ENCODE results near the gene PURA. TPM values are rescaled to one million over a fixed set of nuclear protein-coding genes. Genes with fewer than 3 reads are reported as not detected.

The PURA gene
- total and polyA plus RNA-seq, 2 experiments from 2014 or later = 10.7 to 30.6 TPM

- no peaks in the 10 kb centered on the region for H3K36me3 ChIP-seq (ENCODE audit: low read depth)
- H3K9me2 ChIP-seq (ENCODE audit: insufficient read depth) = no peaks in the 10 kb centered on the region
- peak overlapping the region; percentile 70 for H3K4me3 ChIP-seq
- peak; percentile 89 for DNase-seq
- peak overlapping the region; percentile 83 for H3K4me2 ChIP-seq (ENCODE audit: unreplicated experiment)
- in situ Hi-C loops (cut with MboI) = loop anchor here (5.0 to 25.0 kb wide), 2 partner anchors 90 to 370 kb away; partner anchors contain the start of gene PSD2
- no peaks in the 10 kb centered on the region for H3K27me3 ChIP-seq (replicated peaks; ENCODE audit: insufficient read depth)
- H3K27ac ChIP-seq = no peak overlapping the region
- no peaks in the 10 kb centered on the region for H3K9me3 ChIP-seq (ENCODE audit: low read depth)
- H3F3A ChIP-seq (ENCODE audit: insufficient read depth) = no peaks in the 10 kb centered on the region
- no peaks in the 10 kb centered on the region for H4K20me1 ChIP-seq (ENCODE audit: insufficient read depth)
- no peak for TF ChIP-seq EZH2phosphoT487 (IDR thresholded peaks at IDR 0.05; ENCODE audit: insufficient read depth, low read depth)
- TF ChIP-seq EZH2 (IDR thresholded peaks at IDR 0.05; ENCODE audit: insufficient read depth, poor library complexity, severe bottlenecking) = no peak
- peak overlapping the region; percentile 61 for H3K9ac ChIP-seq
- 5 to 7% methylated on average over 27 to 30 of the region's 30 CpGs for WGBS, 2 experiments (ENCODE audit: low coverage in 1 of 2, low lambda C conversion rate in 2 of 2, missing lambda C conversion rate in 2 of 2)
- no peaks in the 10 kb centered on the region for H3K79me2 ChIP-seq (ENCODE audit: insufficient read depth)
- peak overlapping the region; percentile 92 for H2AFZ ChIP-seq
- H3K4me1 ChIP-seq (ENCODE audit: insufficient read depth) = peaks cover 5% of the 10 kb centered on the region; the same call in 1 of the 2 replicates
Observed at GRCh38 chr5:140157032-140157781, 43.3 kb downstream of the PURA start.

- TF ChIP-seq EZH2phosphoT487 (IDR thresholded peaks at IDR 0.05; ENCODE audit: insufficient read depth, low read depth) (no peak), EZH2 (IDR thresholded peaks at IDR 0.05; ENCODE audit: insufficient read depth, poor library complexity, severe bottlenecking) (no peak)
- no peak overlapping the region for H3K9ac ChIP-seq
- no peak overlapping the region for H3K27ac ChIP-seq
- no peaks in the 10 kb centered on the region for H3K9me2 ChIP-seq (ENCODE audit: insufficient read depth)
- in situ Hi-C loops (cut with MboI) = loop anchor here (5.0 to 25.0 kb wide), 2 partner anchors 92 to 372 kb away; partner anchors contain the start of gene PSD2
- no peaks in the 10 kb centered on the region for H4K20me1 ChIP-seq (ENCODE audit: insufficient read depth)
- no peaks in the 10 kb centered on the region for H3K27me3 ChIP-seq (replicated peaks; ENCODE audit: insufficient read depth)
- H3K4me2 ChIP-seq (ENCODE audit: unreplicated experiment) = no peak overlapping the region
- no peaks in the 10 kb centered on the region for H3K9me3 ChIP-seq (ENCODE audit: low read depth)
- no peaks in the 10 kb centered on the region for H3K36me3 ChIP-seq (ENCODE audit: low read depth)
- peaks cover 5% of the 10 kb centered on the region; the same call in 1 of the 2 replicates for H3K4me1 ChIP-seq (ENCODE audit: insufficient read depth)
- H2AFZ ChIP-seq = no peak overlapping the region
- no peaks in the 10 kb centered on the region for H3F3A ChIP-seq (ENCODE audit: insufficient read depth)
- H3K4me3 ChIP-seq = no peak overlapping the region
- no peak for DNase-seq
- 81 to 84% methylated on average over 7 of the region's 7 CpGs for WGBS, 2 experiments (ENCODE audit: low coverage in 1 of 2, low lambda C conversion rate in 2 of 2, missing lambda C conversion rate in 2 of 2)
- no peaks in the 10 kb centered on the region for H3K79me2 ChIP-seq (ENCODE audit: insufficient read depth)
Observed at GRCh38 chr5:140159014-140159927, 45.4 kb downstream of the PURA start.

GRCh38 chr5:140162275-140162674 is 48.4 kb downstream of the PURA start:
- Histone ChIP-seq H3K79me2 (ENCODE audit: insufficient read depth) (no peaks in the 10 kb centered on the region), H3K27me3 (replicated peaks; ENCODE audit: insufficient read depth) (no peaks in the 10 kb centered on the region), H3K4me2 (ENCODE audit: unreplicated experiment) (no peak overlapping the region), H3K36me3 (ENCODE audit: low read depth) (no peaks in the 10 kb centered on the region), H3F3A (ENCODE audit: insufficient read depth) (no peaks in the 10 kb centered on the region), H3K4me1 (ENCODE audit: insufficient read depth) (no peaks in the 10 kb centered on the region), H3K9ac (no peak overlapping the region), H3K4me3 (no peak overlapping the region), H4K20me1 (ENCODE audit: insufficient read depth) (no peaks in the 10 kb centered on the region), H3K9me2 (ENCODE audit: insufficient read depth) (no peaks in the 10 kb centered on the region), H3K9me3 (ENCODE audit: low read depth) (no peaks in the 10 kb centered on the region), H2AFZ (no peak overlapping the region), H3K27ac (no peak overlapping the region)
- DNase-seq = no peak
- TF ChIP-seq EZH2phosphoT487 (IDR thresholded peaks at IDR 0.05; ENCODE audit: insufficient read depth, low read depth) = no peak
- no peak for TF ChIP-seq EZH2 (IDR thresholded peaks at IDR 0.05; ENCODE audit: insufficient read depth, poor library complexity, severe bottlenecking)
- in situ Hi-C loops (cut with MboI) = loop anchor here (25.0 kb wide), 1 partner anchor 375 kb away; the partner anchor contains the start of gene PSD2
- WGBS, 2 experiments (ENCODE audit: low coverage in 1 of 2, low lambda C conversion rate in 2 of 2, missing lambda C conversion rate in 2 of 2) = 90 to 95% methylated on average over 5 of the region's 5 CpGs

GRCh38 chr5:140162781-140163180 is 48.9 kb downstream of the PURA start:
- no peaks in the 10 kb centered on the region for H3K9me3 ChIP-seq (ENCODE audit: low read depth)
- H4K20me1 ChIP-seq (ENCODE audit: insufficient read depth) = no peaks in the 10 kb centered on the region
- no peaks in the 10 kb centered on the region for H3K36me3 ChIP-seq (ENCODE audit: low read depth)
- H3K9ac ChIP-seq = no peak overlapping the region
- in situ Hi-C loops (cut with MboI) = loop anchor here (25.0 kb wide), 1 partner anchor 375 kb away; the partner anchor contains the start of gene PSD2
- H2AFZ ChIP-seq = no peak overlapping the region
- no peak for TF ChIP-seq EZH2phosphoT487 (IDR thresholded peaks at IDR 0.05; ENCODE audit: insufficient read depth, low read depth)
- no peak for TF ChIP-seq EZH2 (IDR thresholded peaks at IDR 0.05; ENCODE audit: insufficient read depth, poor library complexity, severe bottlenecking)
- H3F3A ChIP-seq (ENCODE audit: insufficient read depth) = no peaks in the 10 kb centered on the region
- H3K79me2 ChIP-seq (ENCODE audit: insufficient read depth) = no peaks in the 10 kb centered on the region
- H3K27ac ChIP-seq = no peak overlapping the region
- no peak overlapping the region for H3K4me2 ChIP-seq (ENCODE audit: unreplicated experiment)
- H3K4me1 ChIP-seq (ENCODE audit: insufficient read depth) = no peaks in the 10 kb centered on the region
- WGBS, 2 experiments (ENCODE audit: low coverage in 1 of 2, low lambda C conversion rate in 2 of 2, missing lambda C conversion rate in 2 of 2) = 80 to 81% methylated on average over 5 of the region's 5 CpGs
- no peak overlapping the region for H3K4me3 ChIP-seq
- no peak for DNase-seq
- no peaks in the 10 kb centered on the region for H3K27me3 ChIP-seq (replicated peaks; ENCODE audit: insufficient read depth)
- no peaks in the 10 kb centered on the region for H3K9me2 ChIP-seq (ENCODE audit: insufficient read depth)

All from GM23248 (cell line).